Omental fat pad (tissue), 4 donors: ENCODE measurements around the gene KAZALD1. TPM values are rescaled to one million over a fixed set of nuclear protein-coding genes. Genes with fewer than 3 reads are reported as not detected.

Source experiments
- ATAC-seq: fragments of 150-250 bp; one replicate; pipeline ENCODE4 v1.9.1; 2016; ENCODE audit warnings: mild to moderate bottlenecking, moderate library complexity; ENCODE audit not compliant: low FRiP score
- DNase-seq: peaks from one replicate; pipeline ENCODE4 v3.0.0-alpha.2; 2019; ENCODE audit warnings: low spot score
- CTCF ChIP-seq, 3 donors: fragments of 450-650 bp; IDR thresholded peaks; one replicate each; pipeline ENCODE4 v1.5.1; 2016 to 2017; ENCODE audit warnings: antibody characterized with exemption in 3 of 3, mild to moderate bottlenecking in 3 of 3, moderate library complexity in 2 of 3
- total RNA-seq, 4 donors: library from RNA; depleted of rRNA; stranded (reverse); fragments of >200 nt; gene quantifications; one replicate each; pipeline ENCODE4 v1.1.0, GENCODE V29; 2016

Gene KAZALD1
- total RNA-seq, 4 donors from 2014 or later = 0.72 to 15.0 (median 1.6) TPM

GRCh38 chr10:101089520-101090299 is 27.9 kb downstream of the KAZALD1 start:
- no peak for DNase-seq
- ATAC-seq = no peak

GRCh38 chr10:101090597-101090996 is 28.8 kb downstream of the KAZALD1 start:
- no peak for TF ChIP-seq CTCF (IDR thresholded peaks at IDR 0.05)
- no peak for ATAC-seq
- DNase-seq = no peak

More at GRCh38 chr10:101089520-101090299, 27.9 kb downstream of the KAZALD1 start:
- TF ChIP-seq CTCF (IDR thresholded peaks at IDR 0.05) = no peak

GRCh38 chr10:101091546-101092290 is 29.9 kb downstream of the KAZALD1 start:
- ATAC-seq (no peak), DNase-seq (no peak)
- no peak for TF ChIP-seq CTCF (IDR thresholded peaks at IDR 0.05)

- DNase-seq = no peak
- TF ChIP-seq CTCF (IDR thresholded peaks at IDR 0.05) = no peak
- ATAC-seq = no peak
Measured at GRCh38 chr10:101092881-101093354, 31.1 kb downstream of the KAZALD1 start.

GRCh38 chr10:101094121-101094879 is 32.5 kb downstream of the KAZALD1 start:
- no peak for ATAC-seq
- TF ChIP-seq CTCF (IDR thresholded peaks at IDR 0.05) = no peak
- no peak for DNase-seq

GRCh38 chr10:101095004-101095403 is 33.2 kb downstream of the KAZALD1 start:
- TF ChIP-seq CTCF (IDR thresholded peaks at IDR 0.05) = no peak
- DNase-seq (no peak), ATAC-seq (no peak)
